Activated T-cell treated with anti-CD3 and anti-CD28 coated beads, Interleukin-2, amount 50 U/mL, for 72 hours (primary cell): ENCODE data around the gene CHRNA5. TPM values are rescaled to one million over a fixed set of nuclear protein-coding genes. Genes with fewer than 3 reads are reported as not detected.

ENCODE experiments used
- ATAC-seq, 2 donors: fragments of 150-1000 bp; cut with Tn5 transposase; replicated peaks in 1 of 2; 2 replicates each; pipeline ENCODE4 v1.10.0; 2021; ENCODE audit warnings: moderate library complexity in 2 of 2, mild to moderate bottlenecking in 1 of 2
- DNase-seq, 2 donors: peaks; one replicate each; pipeline ENCODE4 v3.0.0; 2021 to 2022; ENCODE audit warnings: mixed read lengths in 1 of 2
- H3K27ac Mint-ChIP-seq: one replicate; pipeline ENCODE4 v1.8.0; 2022; ENCODE audit warnings: mild to moderate bottlenecking, moderate library complexity, mixed read lengths
- H3K27me3 Mint-ChIP-seq: one replicate; pipeline ENCODE4 v1.8.0; 2022; ENCODE audit warnings: low read depth, mixed read lengths
- H3K36me3 Mint-ChIP-seq, 2 donors: one replicate each; pipeline ENCODE4 v1.8.0; 2022; ENCODE audit warnings: mixed read lengths in 2 of 2, mild to moderate bottlenecking in 1 of 2; ENCODE audit not compliant: insufficient read depth in 2 of 2
- H3K4me1 Mint-ChIP-seq: one replicate; pipeline ENCODE4 v1.8.0; 2022; ENCODE audit warnings: low read depth, mixed read lengths
- H3K4me3 Mint-ChIP-seq, 2 donors: one replicate each; pipeline ENCODE4 v1.8.0; 2022; ENCODE audit warnings: mild to moderate bottlenecking in 2 of 2, mixed read lengths in 2 of 2, moderate library complexity in 2 of 2
- H3K9me3 Mint-ChIP-seq, 2 donors: one replicate each; pipeline ENCODE4 v1.8.0; 2022; ENCODE audit warnings: mixed read lengths in 2 of 2
- total RNA-seq, 2 donors: library from RNA; stranded (reverse); gene quantifications; one replicate each; pipeline ENCODE4 v1.2.3, GENCODE V29; 2022

Gene CHRNA5
- total RNA-seq, 2 donors from 2014 or later = 2.6 to 3.1 TPM

GRCh38 chr15:78618064-78618463 lies 52.7 kb downstream of the CHRNA5 start:
- no peaks in the 10 kb centered on the region for H3K9me3 Mint-ChIP-seq
- no peak overlapping the region for H3K4me3 Mint-ChIP-seq
- no peaks in the 10 kb centered on the region for H3K36me3 Mint-ChIP-seq
- ATAC-seq = peak in 1 of 2 donors; percentile 9
- no peak for DNase-seq
- peaks cover 5% of the 10 kb centered on the region for H3K4me1 Mint-ChIP-seq
- no peak overlapping the region for H3K27ac Mint-ChIP-seq
- peaks cover 40% of the 10 kb centered on the region for H3K27me3 Mint-ChIP-seq

DNA sequence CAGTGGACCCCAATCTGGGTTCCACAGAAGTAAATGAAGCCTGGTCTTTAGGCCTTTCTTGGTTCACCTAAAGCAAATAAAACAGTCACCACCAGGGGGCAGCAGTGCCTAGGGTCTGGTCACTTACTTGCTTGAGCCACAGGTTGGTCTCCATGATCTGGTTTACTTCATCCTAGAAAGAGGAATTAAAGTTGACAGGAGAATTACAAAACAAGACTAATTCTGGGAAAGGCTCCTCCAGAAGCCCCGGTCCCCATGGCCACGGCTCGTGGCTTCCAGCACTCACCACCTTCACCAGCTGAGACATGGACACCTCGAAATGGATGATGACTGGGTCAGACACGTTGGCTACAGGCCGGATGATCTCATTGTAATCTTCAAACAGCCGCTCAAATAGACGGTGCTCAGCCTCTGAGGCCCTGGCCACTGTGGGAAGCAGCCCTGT lies 53.2 kb downstream of the CHRNA5 start:
- Mint-ChIP-seq H3K27me3 (peaks cover 44% of the 10 kb centered on the region), H3K4me1 (peaks cover 5% of the 10 kb centered on the region), H3K4me3 (peak overlapping the region; percentile 32 to 36), H3K36me3 (no peaks in the 10 kb centered on the region), H3K9me3 (no peaks in the 10 kb centered on the region), H3K27ac (no peak overlapping the region)
- DNase-seq = peak; percentile 83 to 88
- peak; percentile 42 to 58 for ATAC-seq

DNA sequence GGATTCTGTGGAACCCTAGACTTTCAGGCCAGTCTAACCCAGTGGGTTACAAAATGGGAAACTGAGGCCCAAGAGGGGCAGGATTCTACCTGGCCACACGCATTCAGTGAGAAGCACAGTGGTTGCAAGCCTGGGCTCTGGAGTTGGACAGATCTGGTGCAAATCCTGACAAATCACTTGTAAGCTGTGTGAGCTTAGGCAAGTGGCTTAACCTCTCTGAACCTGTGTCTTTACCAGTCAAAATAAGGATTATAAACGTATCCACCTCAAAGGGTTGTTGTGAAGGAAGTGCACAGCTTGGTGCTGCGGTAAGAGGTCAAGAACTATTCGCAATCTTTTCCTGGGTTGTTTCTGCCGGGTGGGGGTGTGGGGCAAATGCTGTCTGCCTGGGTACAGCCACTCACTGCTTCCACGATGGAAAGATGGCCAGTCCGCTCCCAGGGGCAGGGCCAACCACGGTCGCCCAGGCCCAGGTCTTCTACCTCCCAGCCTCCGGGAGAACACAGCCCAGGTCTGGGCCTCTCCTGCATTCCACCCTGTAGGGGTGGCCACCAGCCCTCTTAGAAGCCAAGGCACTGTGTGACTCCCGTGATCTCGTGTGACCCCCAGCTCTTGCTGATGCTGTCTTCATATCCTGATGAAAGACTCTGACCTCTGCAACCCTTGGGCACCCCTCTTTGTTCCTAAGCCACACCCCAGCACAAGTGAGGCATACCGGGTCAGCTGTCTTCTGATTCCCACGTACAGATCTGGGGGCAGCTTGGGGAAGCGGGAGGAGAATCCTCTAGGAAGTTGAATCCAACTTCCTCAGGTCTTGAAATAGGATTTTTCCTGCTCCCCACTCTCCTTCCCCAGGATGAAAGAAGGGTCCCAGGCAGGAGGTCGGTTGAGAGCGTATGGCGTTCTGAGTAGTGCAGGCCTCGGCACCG lies 54.0 kb downstream of the CHRNA5 start:
- Mint-ChIP-seq H3K4me3 (peak overlapping the region; percentile 41 to 71), H3K27me3 (peaks cover 51% of the 10 kb centered on the region), H3K27ac (no peak overlapping the region), H3K36me3 (no peaks in the 10 kb centered on the region), H3K4me1 (peaks cover 5% of the 10 kb centered on the region), H3K9me3 (no peaks in the 10 kb centered on the region)
- ATAC-seq (no peak), DNase-seq (no peak)

DNA sequence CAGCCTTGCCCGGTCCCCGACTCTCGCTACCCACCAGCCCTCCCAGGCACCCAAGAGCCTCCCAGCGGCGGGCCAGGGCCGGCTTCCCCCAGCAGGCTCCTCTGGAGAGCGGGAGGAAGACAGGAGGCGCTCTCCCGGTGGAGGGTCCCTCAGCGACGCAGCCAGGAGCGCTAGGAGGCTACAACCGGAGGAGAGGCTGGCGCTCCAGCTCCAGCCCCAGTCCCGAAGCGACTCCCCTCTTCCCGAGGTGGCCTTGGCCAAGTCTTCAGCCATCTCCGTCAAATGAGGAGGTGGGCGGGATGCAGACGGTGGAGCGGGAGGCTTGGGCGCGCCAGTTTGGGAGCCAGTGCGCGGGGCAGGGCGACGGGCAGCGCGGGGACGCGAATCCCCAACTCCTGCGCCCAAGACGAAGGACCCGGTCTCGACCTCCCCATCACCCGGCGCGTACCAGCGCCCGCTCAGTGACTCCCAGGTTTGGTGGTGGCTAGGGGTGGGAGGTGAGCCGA lies 54.8 kb downstream of the CHRNA5 start:
- H3K4me3 Mint-ChIP-seq = peak overlapping the region; percentile 41 to 71
- H3K27me3 Mint-ChIP-seq = peaks cover 52% of the 10 kb centered on the region
- ATAC-seq = peak; percentile 18 to 24

DNA sequence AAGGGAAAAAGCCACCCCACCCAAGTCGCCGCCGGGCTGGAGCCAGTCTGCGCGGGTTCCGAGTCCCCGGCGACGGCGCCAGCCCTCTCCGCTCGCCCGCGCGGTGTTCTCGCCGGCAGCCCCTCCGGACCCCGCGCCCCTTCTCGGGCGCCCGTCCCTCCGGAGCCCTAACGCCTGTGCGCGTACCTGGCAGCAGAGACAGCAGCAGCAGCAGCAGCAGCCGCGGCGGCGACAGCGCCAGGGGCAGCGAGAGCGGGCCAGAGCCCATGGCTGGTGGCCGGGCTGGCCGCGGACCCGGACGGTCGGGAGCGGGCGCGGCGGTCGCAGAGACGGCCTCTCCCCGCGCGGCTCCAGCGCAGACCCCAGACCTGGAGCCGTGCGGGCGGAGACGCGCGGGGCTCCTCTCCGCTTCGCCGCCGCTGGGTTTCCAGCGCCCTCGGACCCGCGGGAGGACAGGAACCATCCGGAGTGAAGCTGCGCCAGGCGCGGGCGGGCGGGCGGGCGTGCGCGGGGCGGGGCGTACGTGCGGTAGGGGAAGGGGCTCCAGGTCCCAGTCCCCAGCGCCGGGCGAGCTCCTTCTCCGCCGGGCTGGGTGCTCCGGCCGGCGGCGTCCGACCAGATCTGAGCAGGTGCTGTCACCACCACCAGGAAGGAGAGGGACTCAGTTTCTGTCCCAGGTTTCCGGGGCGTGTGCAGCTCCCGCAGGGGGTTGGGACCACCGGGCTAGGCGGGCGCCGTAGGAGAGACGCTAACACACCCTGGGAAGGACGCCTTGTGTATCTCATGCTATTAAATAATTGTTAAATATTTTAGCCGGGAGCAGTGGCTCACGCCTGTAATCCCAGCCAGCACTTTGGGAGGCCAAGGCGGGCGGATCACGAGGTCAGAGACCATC lies 55.5 kb downstream of the CHRNA5 start, which contains the start of gene CHRNA3:
CHRNA3 (minus strand) TSS at position 470 of the 895 bp plus-strand sequence; CDS start at position 268, 202 bp downstream.
- Mint-ChIP-seq H3K27me3 (peaks cover 52% of the 10 kb centered on the region), H3K4me1 (peaks cover 5% of the 10 kb centered on the region), H3K4me3 (peak within 1 kb of the TSS; percentile 41 to 71), H3K36me3 (no peaks in the 10 kb centered on the region), H3K27ac (no peak within 1 kb of the TSS), H3K9me3 (no peaks in the 10 kb centered on the region)
- no peak for DNase-seq
- ATAC-seq = peak; percentile 22 to 36

More for the DNA sequence above, 54.8 kb downstream of the CHRNA5 start:
- Mint-ChIP-seq H3K36me3 (no peaks in the 10 kb centered on the region), H3K4me1 (peaks cover 5% of the 10 kb centered on the region), H3K9me3 (no peaks in the 10 kb centered on the region), H3K27ac (no peak overlapping the region)
- peak in 1 of 2 donors; percentile 3 for DNase-seq

GRCh38 chr15:78621810-78622402 lies 56.6 kb downstream of the CHRNA5 start:
- no peak overlapping the region for H3K4me3 Mint-ChIP-seq
- ATAC-seq (no peak), DNase-seq (no peak)
- H3K9me3 Mint-ChIP-seq = no peaks in the 10 kb centered on the region
- peaks cover 52% of the 10 kb centered on the region for H3K27me3 Mint-ChIP-seq
- H3K27ac Mint-ChIP-seq = no peak overlapping the region
- peaks cover 5% of the 10 kb centered on the region for H3K4me1 Mint-ChIP-seq
- H3K36me3 Mint-ChIP-seq = no peaks in the 10 kb centered on the region

GRCh38 chr15:78623786-78624497 lies 58.6 kb downstream of the CHRNA5 start:
- no peak for DNase-seq
- H3K27me3 Mint-ChIP-seq = peaks cover 52% of the 10 kb centered on the region

DNA sequence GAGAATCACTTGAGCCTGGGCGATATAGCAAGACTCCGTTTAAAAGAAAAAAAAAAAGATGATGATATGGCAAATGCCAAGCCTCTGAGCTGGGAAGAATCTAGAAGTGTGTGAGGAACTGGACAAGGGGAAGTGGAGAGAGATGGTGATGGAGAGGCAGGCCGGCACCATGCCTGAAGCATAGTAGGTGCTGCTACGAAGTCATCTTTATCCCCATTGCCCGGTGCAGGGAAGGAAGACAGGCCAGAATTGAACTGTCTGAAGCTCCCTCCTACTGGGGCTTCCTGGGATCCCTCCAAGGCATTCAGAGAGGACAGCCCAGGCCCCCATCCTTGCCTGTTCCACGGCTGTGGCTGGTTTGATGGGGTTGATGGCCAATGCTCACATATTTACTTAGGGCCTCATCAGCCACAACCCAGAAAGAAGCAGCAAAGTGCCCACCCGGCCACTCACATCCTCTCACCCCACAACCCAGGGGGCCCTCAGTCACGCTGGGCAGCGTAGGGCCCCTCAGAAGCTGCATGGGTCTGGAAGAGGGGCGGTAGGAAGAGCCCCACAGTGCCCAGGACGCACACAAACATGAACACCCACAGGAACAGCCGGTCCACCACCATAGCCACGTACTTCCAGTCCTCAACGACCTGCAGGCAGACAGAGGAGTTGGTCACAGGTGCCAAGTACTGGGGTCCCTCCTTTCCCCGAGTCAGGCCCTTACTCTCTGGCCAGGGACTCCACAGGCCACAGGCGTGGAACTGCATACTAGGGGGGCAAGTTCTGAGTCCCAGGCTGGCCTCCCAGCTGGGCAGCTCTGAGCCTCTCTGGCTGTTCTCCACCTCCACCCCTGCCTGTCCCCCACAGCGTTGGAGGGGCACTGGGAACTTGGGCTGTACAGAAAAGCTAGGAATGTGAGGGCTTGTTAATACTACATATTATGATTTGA lies 59.6 kb downstream of the CHRNA5 start:
- Mint-ChIP-seq H3K4me3 (no peak overlapping the region), H3K27ac (no peak overlapping the region), H3K27me3 (peaks cover 47% of the 10 kb centered on the region), H3K9me3 (no peaks in the 10 kb centered on the region), H3K4me1 (peaks cover 5% of the 10 kb centered on the region), H3K36me3 (no peaks in the 10 kb centered on the region)
- ATAC-seq = no peak
- no peak for DNase-seq

More at GRCh38 chr15:78623786-78624497, 58.6 kb downstream of the CHRNA5 start:
- Mint-ChIP-seq H3K27ac (no peak overlapping the region), H3K36me3 (no peaks in the 10 kb centered on the region), H3K4me1 (peaks cover 5% of the 10 kb centered on the region), H3K4me3 (no peak overlapping the region), H3K9me3 (no peaks in the 10 kb centered on the region)
- ATAC-seq = no peak

GRCh38 chr15:78625606-78626280 lies 60.4 kb downstream of the CHRNA5 start:
- Mint-ChIP-seq H3K27ac (no peak overlapping the region), H3K27me3 (peaks cover 45% of the 10 kb centered on the region), H3K4me3 (no peak overlapping the region), H3K36me3 (no peaks in the 10 kb centered on the region), H3K4me1 (peaks cover 5% of the 10 kb centered on the region), H3K9me3 (no peaks in the 10 kb centered on the region)
- no peak for DNase-seq
- ATAC-seq = no peak

DNA sequence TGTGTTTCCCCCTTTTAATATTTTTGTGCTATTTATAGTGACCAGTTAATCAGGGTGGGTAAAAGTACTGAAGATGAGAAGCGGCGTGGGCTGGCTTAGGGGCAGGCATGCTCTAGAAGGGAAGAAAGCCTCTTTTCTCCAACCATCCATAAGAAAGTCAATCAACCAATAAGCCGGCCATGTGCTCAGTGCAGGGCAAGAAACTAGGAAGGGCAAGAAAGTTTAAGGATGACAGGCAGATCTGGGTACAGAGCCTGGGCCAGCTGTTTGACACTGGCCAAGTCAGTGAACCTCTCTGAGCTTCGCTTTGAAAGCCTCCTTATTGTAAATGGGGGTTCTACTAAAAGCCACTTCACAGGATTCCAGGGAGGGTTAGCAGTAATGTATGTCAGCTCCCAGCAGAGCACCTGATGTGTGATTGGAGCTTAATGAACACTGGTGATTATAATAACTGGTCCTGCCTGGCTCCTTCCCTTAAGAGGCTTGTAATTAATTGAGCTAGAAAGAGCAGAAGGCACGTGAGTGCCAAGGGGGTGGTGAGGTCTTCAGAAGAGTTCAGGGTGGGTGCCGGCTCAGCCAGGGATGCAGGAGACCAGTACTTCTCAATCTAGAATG lies 61.2 kb downstream of the CHRNA5 start:
- ATAC-seq (no peak), DNase-seq (no peak)
- H3K9me3 Mint-ChIP-seq = no peaks in the 10 kb centered on the region
- peaks cover 39% of the 10 kb centered on the region for H3K27me3 Mint-ChIP-seq
- no peak overlapping the region for H3K27ac Mint-ChIP-seq
- H3K4me1 Mint-ChIP-seq = peaks cover under 1% of the 10 kb centered on the region
- no peaks in the 10 kb centered on the region for H3K36me3 Mint-ChIP-seq
- H3K4me3 Mint-ChIP-seq = no peak overlapping the region
